ENCODE results near the gene ITPRID1. TPM values are rescaled to one million over a fixed set of nuclear protein-coding genes. Genes with fewer than 3 reads are reported as not detected.

Gene ITPRID1
- total and polyA plus RNA-seq, 9 of the 15 experiments (the other 6 are each of a cell fraction or from before 2014, with no cell fraction given) = not detected

- DNase-seq (ENCODE audit: extremely low read depth in 1 of 4, low spot score in 3 of 4) (no peak), FAIRE-seq (no peak), ATAC-seq (no peak)
- 0% methylated on average over 5 of the region's 5 CpGs for WGBS (ENCODE audit: insufficient coverage, low coverage, missing lambda C conversion rate)
- no peak overlapping the region for H3K27ac ChIP-seq (ENCODE audit: extremely low read depth, low read depth, low read length)
- no peaks in the 10 kb centered on the region for H3K27me3 ChIP-seq (ENCODE audit: control insufficient read depth in 2 of 2, insufficient read depth in 2 of 2, low read length in 2 of 2)
- no peak overlapping the region for H3K4me3 ChIP-seq
- H3K9me1 ChIP-seq (ENCODE audit: control insufficient read depth, insufficient read depth, low read length) = no peaks in the 10 kb centered on the region
- H3K36me3 ChIP-seq (ENCODE audit: control insufficient read depth, insufficient read depth, low read length) = no peaks in the 10 kb centered on the region
- no peaks in the 10 kb centered on the region for H3K4me1 ChIP-seq (replicated peaks in 1 of 2; ENCODE audit: control insufficient read depth in 2 of 2, insufficient read depth in 2 of 2, low read length in 2 of 2)
- BruUV-seq (replicated peaks) = no TSS peak
- POLR2A ChIA-PET = no interaction called here
- H3K9ac ChIP-seq (ENCODE audit: insufficient read depth in 1 of 2, low read depth in 2 of 2, low read length in 2 of 2) = no peak overlapping the region
- no peak overlapping the region for H2AFZ ChIP-seq (ENCODE audit: low read depth, low read length)
- no peaks in the 10 kb centered on the region for H3K9me3 ChIP-seq (replicated peaks; ENCODE audit: control insufficient read depth, insufficient read depth, low read depth, low read length)
- no peaks in the 10 kb centered on the region for H3K79me2 ChIP-seq (ENCODE audit: control insufficient read depth, insufficient read depth, low read length)
- CTCF ChIA-PET (ENCODE audit: low intra/inter-chr PET ratio) = no interaction called here
- intact Hi-C loops (cut with micrococcal nuclease) (no loop called here), in situ Hi-C loops (cut with MboI) (no loop called here)
- H4K20me1 ChIP-seq (replicated peaks; ENCODE audit: control insufficient read depth, insufficient read depth, low read length) = no peaks in the 10 kb centered on the region
- TF ChIP-seq SMAD3 (CRISPR knock-in tag; conservative IDR thresholded peaks at IDR 0.05) (no peak), SRSF7 (optimal IDR thresholded peaks at IDR 0.05; ENCODE audit: low read depth, low read length) (no peak), PTBP1 (IDR thresholded peaks at IDR 0.05; ENCODE audit: low read depth, low read length) (no peak), SAP30 (IDR thresholded peaks at IDR 0.05; ENCODE audit: borderline replicate concordance, insufficient read depth, low read depth, low read length, poor library complexity, severe bottlenecking) (no peak)
- TF ChIP-seq, protein P1, sequence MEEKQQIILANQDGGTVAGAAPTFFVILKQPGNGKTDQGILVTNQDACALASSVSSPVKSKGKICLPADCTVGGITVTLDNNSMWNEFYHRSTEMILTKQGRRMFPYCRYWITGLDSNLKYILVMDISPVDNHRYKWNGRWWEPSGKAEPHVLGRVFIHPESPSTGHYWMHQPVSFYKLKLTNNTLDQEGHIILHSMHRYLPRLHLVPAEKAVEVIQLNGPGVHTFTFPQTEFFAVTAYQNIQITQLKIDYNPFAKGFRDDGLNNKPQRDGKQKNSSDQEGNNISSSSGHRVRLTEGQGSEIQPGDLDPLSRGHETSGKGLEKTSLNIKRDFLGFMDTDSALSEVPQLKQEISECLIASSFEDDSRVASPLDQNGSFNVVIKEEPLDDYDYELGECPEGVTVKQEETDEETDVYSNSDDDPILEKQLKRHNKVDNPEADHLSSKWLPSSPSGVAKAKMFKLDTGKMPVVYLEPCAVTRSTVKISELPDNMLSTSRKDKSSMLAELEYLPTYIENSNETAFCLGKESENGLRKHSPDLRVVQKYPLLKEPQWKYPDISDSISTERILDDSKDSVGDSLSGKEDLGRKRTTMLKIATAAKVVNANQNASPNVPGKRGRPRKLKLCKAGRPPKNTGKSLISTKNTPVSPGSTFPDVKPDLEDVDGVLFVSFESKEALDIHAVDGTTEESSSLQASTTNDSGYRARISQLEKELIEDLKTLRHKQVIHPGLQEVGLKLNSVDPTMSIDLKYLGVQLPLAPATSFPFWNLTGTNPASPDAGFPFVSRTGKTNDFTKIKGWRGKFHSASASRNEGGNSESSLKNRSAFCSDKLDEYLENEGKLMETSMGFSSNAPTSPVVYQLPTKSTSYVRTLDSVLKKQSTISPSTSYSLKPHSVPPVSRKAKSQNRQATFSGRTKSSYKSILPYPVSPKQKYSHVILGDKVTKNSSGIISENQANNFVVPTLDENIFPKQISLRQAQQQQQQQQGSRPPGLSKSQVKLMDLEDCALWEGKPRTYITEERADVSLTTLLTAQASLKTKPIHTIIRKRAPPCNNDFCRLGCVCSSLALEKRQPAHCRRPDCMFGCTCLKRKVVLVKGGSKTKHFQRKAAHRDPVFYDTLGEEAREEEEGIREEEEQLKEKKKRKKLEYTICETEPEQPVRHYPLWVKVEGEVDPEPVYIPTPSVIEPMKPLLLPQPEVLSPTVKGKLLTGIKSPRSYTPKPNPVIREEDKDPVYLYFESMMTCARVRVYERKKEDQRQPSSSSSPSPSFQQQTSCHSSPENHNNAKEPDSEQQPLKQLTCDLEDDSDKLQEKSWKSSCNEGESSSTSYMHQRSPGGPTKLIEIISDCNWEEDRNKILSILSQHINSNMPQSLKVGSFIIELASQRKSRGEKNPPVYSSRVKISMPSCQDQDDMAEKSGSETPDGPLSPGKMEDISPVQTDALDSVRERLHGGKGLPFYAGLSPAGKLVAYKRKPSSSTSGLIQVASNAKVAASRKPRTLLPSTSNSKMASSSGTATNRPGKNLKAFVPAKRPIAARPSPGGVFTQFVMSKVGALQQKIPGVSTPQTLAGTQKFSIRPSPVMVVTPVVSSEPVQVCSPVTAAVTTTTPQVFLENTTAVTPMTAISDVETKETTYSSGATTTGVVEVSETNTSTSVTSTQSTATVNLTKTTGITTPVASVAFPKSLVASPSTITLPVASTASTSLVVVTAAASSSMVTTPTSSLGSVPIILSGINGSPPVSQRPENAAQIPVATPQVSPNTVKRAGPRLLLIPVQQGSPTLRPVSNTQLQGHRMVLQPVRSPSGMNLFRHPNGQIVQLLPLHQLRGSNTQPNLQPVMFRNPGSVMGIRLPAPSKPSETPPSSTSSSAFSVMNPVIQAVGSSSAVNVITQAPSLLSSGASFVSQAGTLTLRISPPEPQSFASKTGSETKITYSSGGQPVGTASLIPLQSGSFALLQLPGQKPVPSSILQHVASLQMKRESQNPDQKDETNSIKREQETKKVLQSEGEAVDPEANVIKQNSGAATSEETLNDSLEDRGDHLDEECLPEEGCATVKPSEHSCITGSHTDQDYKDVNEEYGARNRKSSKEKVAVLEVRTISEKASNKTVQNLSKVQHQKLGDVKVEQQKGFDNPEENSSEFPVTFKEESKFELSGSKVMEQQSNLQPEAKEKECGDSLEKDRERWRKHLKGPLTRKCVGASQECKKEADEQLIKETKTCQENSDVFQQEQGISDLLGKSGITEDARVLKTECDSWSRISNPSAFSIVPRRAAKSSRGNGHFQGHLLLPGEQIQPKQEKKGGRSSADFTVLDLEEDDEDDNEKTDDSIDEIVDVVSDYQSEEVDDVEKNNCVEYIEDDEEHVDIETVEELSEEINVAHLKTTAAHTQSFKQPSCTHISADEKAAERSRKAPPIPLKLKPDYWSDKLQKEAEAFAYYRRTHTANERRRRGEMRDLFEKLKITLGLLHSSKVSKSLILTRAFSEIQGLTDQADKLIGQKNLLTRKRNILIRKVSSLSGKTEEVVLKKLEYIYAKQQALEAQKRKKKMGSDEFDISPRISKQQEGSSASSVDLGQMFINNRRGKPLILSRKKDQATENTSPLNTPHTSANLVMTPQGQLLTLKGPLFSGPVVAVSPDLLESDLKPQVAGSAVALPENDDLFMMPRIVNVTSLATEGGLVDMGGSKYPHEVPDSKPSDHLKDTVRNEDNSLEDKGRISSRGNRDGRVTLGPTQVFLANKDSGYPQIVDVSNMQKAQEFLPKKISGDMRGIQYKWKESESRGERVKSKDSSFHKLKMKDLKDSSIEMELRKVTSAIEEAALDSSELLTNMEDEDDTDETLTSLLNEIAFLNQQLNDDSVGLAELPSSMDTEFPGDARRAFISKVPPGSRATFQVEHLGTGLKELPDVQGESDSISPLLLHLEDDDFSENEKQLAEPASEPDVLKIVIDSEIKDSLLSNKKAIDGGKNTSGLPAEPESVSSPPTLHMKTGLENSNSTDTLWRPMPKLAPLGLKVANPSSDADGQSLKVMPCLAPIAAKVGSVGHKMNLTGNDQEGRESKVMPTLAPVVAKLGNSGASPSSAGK (IDR thresholded peaks at IDR 0.05) = no peak
- no peak overlapping the region for H3K4me2 ChIP-seq (ENCODE audit: insufficient read depth, low read length)
Observed at GRCh38 chr7:31602041-31602625, 88.2 kb downstream of the ITPRID1 start.
